HepG2 (cell line): Measurements from ENCODE around the gene WTAP.
A peak's percentile ranks its signal among the peaks of the same experiment; 100 is the strongest.

Experiments
- CTCF ChIP-seq: sonication (generic); formaldehyde crosslinking; IDR thresholded peaks from 2 replicates; pipeline ENCODE4 v1.5.0; 2020; ENCODE audit warnings: mild to moderate bottlenecking, missing genetic modification reagents, moderate library complexity
- KDM1A ChIP-seq: IDR thresholded peaks from 2 replicates; pipeline ENCODE4 v1.6.1; 2016; ENCODE audit warnings: missing compliant biosample characterization
- SRF ChIP-seq: IDR thresholded peaks from 2 replicates; pipeline ENCODE4 v1.6.1; 2011; ENCODE audit warnings: mild to moderate bottlenecking, low read depth, low read length, moderate library complexity
- TARDBP ChIP-seq: sonication (generic); formaldehyde crosslinking; IDR thresholded peaks from 2 replicates; pipeline ENCODE4 v1.8.0; 2022; ENCODE audit warnings: mild to moderate bottlenecking, missing genetic modification reagents
- U2AF2 ChIP-seq: fragments of 200-400 bp; formaldehyde crosslinking; IDR thresholded peaks from 2 replicates; pipeline ENCODE4 v1.6.1; 2017; ENCODE audit warnings: low read depth, mild to moderate bottlenecking, low read length
- ZNF781 ChIP-seq: sonication (generic); formaldehyde crosslinking; IDR thresholded peaks from 2 replicates; pipeline ENCODE4 v1.5.1; 2020; ENCODE audit warnings: borderline replicate concordance, mild to moderate bottlenecking, missing genetic modification reagents; ENCODE audit errors: not compliant biosample characterization
- ZSCAN22 ChIP-seq: sonication (generic); formaldehyde crosslinking; IDR thresholded peaks from 2 replicates; pipeline ENCODE4 v1.4.0; 2020; ENCODE audit warnings: mild to moderate bottlenecking, missing genetic modification reagents

- no peak for TF ChIP-seq KDM1A (CRISPR knock-in tag)
- peak; percentile 51 for TF ChIP-seq ZNF781
- TF ChIP-seq U2AF2: no peak
- TF ChIP-seq CTCF: 0 out of 2 replicates have a peak, but pooled peaks have one; percentile 5
- no peak for TF ChIP-seq ZSCAN22 (CRISPR knock-in tag)
- no peak for TF ChIP-seq TARDBP (CRISPR knock-in tag)
- TF ChIP-seq SRF: no peak
Observed at GRCh38 chr6:159727717-159728445, 575 bp downstream of the WTAP start.
